ENCODE results near the gene TCF7. TPM values are rescaled to one million over a fixed set of nuclear protein-coding genes. Genes with fewer than 3 reads are reported as not detected.

Gene TCF7
- total RNA-seq, 2 experiments from 2014 or later = 19.2 to 21.9 TPM

GRCh38 chr5:134083517-134083916, 31.0 kb upstream of the TCF7 start:
- peaks cover 3% of the 10 kb centered on the region for H3K36me3 Mint-ChIP-seq (ENCODE audit: low read depth)
- CTCF ChIA-PET = interaction anchor here (2.0 to 2.7 kb wide), 2 partner anchors 17 to 44 kb away, joined by 8 read pairs; no protein-coding TSS in a partner anchor
- no peak for DNase-seq
- peaks cover 31% of the 10 kb centered on the region for H3K27me3 Mint-ChIP-seq
- peaks cover 25% of the 10 kb centered on the region for H3K4me1 Mint-ChIP-seq
- POLR2A ChIA-PET = no interaction called here
- no peak overlapping the region for H3K27ac Mint-ChIP-seq
- H3K4me3 Mint-ChIP-seq = no peak overlapping the region
- H3K9me3 Mint-ChIP-seq = no peaks in the 10 kb centered on the region

- peaks cover 24% of the 10 kb centered on the region for H3K4me1 Mint-ChIP-seq
- H3K4me3 Mint-ChIP-seq = no peak overlapping the region
- no peaks in the 10 kb centered on the region for H3K9me3 Mint-ChIP-seq
- no peak overlapping the region for H3K27ac Mint-ChIP-seq
- CTCF ChIA-PET = interaction anchor here (2.0 to 2.7 kb wide), 2 partner anchors 17 to 44 kb away, joined by 8 read pairs; no protein-coding TSS in a partner anchor
- POLR2A ChIA-PET = no interaction called here
- peaks cover 36% of the 10 kb centered on the region for H3K27me3 Mint-ChIP-seq
- H3K36me3 Mint-ChIP-seq (ENCODE audit: low read depth) = peaks cover 3% of the 10 kb centered on the region
- no peak for DNase-seq
These were observed 30.4 kb upstream of the TCF7 start for GRCh38 chr5:134084022-134084565.

- H3K27me3 Mint-ChIP-seq = peaks cover 35% of the 10 kb centered on the region
- ChIA-PET POLR2A (no interaction called here), CTCF (interaction anchor here (2.0 to 2.7 kb wide), 2 partner anchors 16 to 45 kb away, joined by 8 read pairs; no protein-coding TSS in a partner anchor)
- no peak for DNase-seq
- H3K9me3 Mint-ChIP-seq = no peaks in the 10 kb centered on the region
- H3K27ac Mint-ChIP-seq = no peak overlapping the region
- peaks cover 19% of the 10 kb centered on the region for H3K4me1 Mint-ChIP-seq
- no peaks in the 10 kb centered on the region for H3K36me3 Mint-ChIP-seq (ENCODE audit: low read depth)
- no peak overlapping the region for H3K4me3 Mint-ChIP-seq
These were observed 29.9 kb upstream of the TCF7 start for GRCh38 chr5:134084570-134084969.

- POLR2A ChIA-PET = interaction anchor here (0.9 kb wide), 1 partner anchor 91 kb away, joined by 3 read pairs; no protein-coding TSS in a partner anchor
- Mint-ChIP-seq H3K4me1 (peaks cover 18% of the 10 kb centered on the region), H3K36me3 (ENCODE audit: low read depth) (no peaks in the 10 kb centered on the region), H3K4me3 (no peak overlapping the region), H3K27ac (no peak overlapping the region), H3K9me3 (no peaks in the 10 kb centered on the region), H3K27me3 (peaks cover 41% of the 10 kb centered on the region)
- CTCF ChIA-PET = interaction anchor here (0.7 to 2.7 kb wide), 3 partner anchors 15 to 1132 kb away, joined by 3 to 8 read pairs (median 8); no protein-coding TSS in a partner anchor
- no peak for DNase-seq
These were observed 29.1 kb upstream of the TCF7 start for GRCh38 chr5:134085411-134085810.

DNA sequence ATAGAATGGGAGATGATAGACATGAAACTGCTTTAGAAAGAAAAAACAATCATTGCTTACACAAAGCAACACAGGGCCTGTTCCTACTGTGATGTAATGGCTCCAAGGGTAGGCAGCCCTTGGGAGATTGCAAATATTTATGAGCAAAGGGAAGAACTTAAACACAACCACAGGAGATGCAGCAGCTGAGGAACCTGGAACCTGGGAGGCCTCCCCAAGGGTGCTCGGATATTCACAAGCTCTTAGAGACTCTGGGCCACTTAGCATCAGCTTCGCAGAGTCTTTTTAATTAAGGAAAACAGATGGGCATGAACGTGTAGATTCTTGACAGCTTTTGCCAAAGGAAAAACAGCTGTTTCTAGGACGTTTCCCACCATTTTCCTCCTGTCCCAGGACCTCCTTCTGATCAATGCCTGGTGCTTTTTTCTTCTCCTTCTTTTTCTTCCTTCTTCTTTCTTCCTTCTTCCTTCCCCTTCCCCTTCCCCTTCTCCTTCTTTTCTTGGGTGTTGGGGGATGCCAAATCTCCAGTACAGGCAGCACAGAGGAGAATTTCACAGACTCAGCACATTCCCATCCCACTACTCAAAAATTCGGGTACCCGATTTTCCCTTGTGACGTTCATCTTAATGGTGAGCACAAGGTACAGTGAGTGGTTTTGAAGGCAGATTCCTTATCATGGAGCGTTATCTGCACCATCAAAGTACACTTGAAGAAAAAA, 28.1 kb upstream of the TCF7 start:
- H3K27ac Mint-ChIP-seq = no peak overlapping the region
- H3K27me3 Mint-ChIP-seq = peaks cover 50% of the 10 kb centered on the region
- ChIA-PET CTCF (interaction anchor here (0.7 to 2.7 kb wide), 3 partner anchors 14 to 1133 kb away, joined by 3 to 8 read pairs (median 3); no protein-coding TSS in a partner anchor), POLR2A (interaction anchor here (0.9 kb wide), 1 partner anchor 90 kb away, joined by 3 read pairs; no protein-coding TSS in a partner anchor)
- peaks cover 23% of the 10 kb centered on the region for H3K4me1 Mint-ChIP-seq
- H3K36me3 Mint-ChIP-seq (ENCODE audit: low read depth) = no peaks in the 10 kb centered on the region
- no peaks in the 10 kb centered on the region for H3K9me3 Mint-ChIP-seq
- no peak for DNase-seq
- no peak overlapping the region for H3K4me3 Mint-ChIP-seq

DNA sequence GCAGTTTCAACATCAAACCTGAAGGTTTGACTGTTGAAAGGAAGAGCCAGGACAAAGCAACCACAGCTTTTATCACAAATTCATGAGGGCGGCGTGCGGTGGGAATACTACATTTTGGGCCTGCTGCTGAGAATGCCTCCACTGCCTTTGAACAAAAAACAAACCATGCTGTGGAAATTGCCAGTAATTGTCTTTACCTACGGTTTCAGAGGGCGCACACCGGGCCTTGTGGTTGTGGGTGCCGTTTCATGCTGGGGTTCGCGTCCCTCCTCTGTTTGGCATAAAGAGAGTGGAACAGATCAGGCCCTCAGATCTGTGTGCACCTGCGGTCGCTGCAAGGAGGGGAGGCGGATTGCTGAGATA, 27.6 kb upstream of the TCF7 start:
- CTCF ChIA-PET = interaction anchor here (0.7 to 2.2 kb wide), 2 partner anchors 14 to 53 kb away, joined by 3 to 11 read pairs; no protein-coding TSS in a partner anchor
- POLR2A ChIA-PET = no interaction called here
- H3K4me3 Mint-ChIP-seq = no peak overlapping the region
- peak overlapping the region; percentile 49 for H3K27ac Mint-ChIP-seq
- peaks cover 55% of the 10 kb centered on the region for H3K27me3 Mint-ChIP-seq
- peaks cover 23% of the 10 kb centered on the region for H3K4me1 Mint-ChIP-seq
- H3K9me3 Mint-ChIP-seq = no peaks in the 10 kb centered on the region
- peak; percentile 46 for DNase-seq
- no peaks in the 10 kb centered on the region for H3K36me3 Mint-ChIP-seq (ENCODE audit: low read depth)

GRCh38 chr5:134088291-134088690, 26.2 kb upstream of the TCF7 start:
- CTCF ChIA-PET = interaction anchor here (2.0 to 2.2 kb wide), 2 partner anchors 13 to 49 kb away, joined by 6 to 11 read pairs; no protein-coding TSS in a partner anchor
- peaks cover 62% of the 10 kb centered on the region for H3K27me3 Mint-ChIP-seq
- POLR2A ChIA-PET = interaction anchor here (1.8 kb wide), 1 partner anchor 9 kb away, joined by 4 read pairs; no protein-coding TSS in a partner anchor

GRCh38 chr5:134088994-134089560, 25.4 kb upstream of the TCF7 start:
- no peak for DNase-seq
- Mint-ChIP-seq H3K4me3 (no peak overlapping the region), H3K4me1 (peaks cover 23% of the 10 kb centered on the region), H3K27ac (no peak overlapping the region), H3K36me3 (ENCODE audit: low read depth) (no peaks in the 10 kb centered on the region), H3K27me3 (peaks cover 62% of the 10 kb centered on the region), H3K9me3 (no peaks in the 10 kb centered on the region)
- POLR2A ChIA-PET = interaction anchor here (1.8 kb wide), 1 partner anchor 9 kb away, joined by 4 read pairs; no protein-coding TSS in a partner anchor
- CTCF ChIA-PET = interaction anchor here (2.0 to 2.2 kb wide), 2 partner anchors 12 to 49 kb away, joined by 6 to 11 read pairs; no protein-coding TSS in a partner anchor

More at GRCh38 chr5:134088291-134088690, 26.2 kb upstream of the TCF7 start:
- Mint-ChIP-seq H3K27ac (no peak overlapping the region), H3K36me3 (ENCODE audit: low read depth) (no peaks in the 10 kb centered on the region), H3K4me3 (no peak overlapping the region), H3K9me3 (no peaks in the 10 kb centered on the region), H3K4me1 (peaks cover 23% of the 10 kb centered on the region)
- DNase-seq = no peak

- ChIA-PET POLR2A (interaction anchor here (1.0 kb wide), 1 partner anchor 86 kb away, joined by 4 read pairs; the partner anchor contains the start of gene VDAC1), CTCF (no interaction called here)
- H3K27me3 Mint-ChIP-seq = peaks cover 58% of the 10 kb centered on the region
- H3K36me3 Mint-ChIP-seq (ENCODE audit: low read depth) = no peaks in the 10 kb centered on the region
- no peaks in the 10 kb centered on the region for H3K9me3 Mint-ChIP-seq
- DNase-seq = no peak
- no peak overlapping the region for H3K27ac Mint-ChIP-seq
- H3K4me1 Mint-ChIP-seq = peaks cover 23% of the 10 kb centered on the region
- H3K4me3 Mint-ChIP-seq = no peak overlapping the region
These were observed 24.0 kb upstream of the TCF7 start for GRCh38 chr5:134090522-134090921.

- ChIA-PET POLR2A (no interaction called here), CTCF (interaction anchor here (0.6 kb wide), 1 partner anchor 64 kb away, joined by 3 read pairs; no protein-coding TSS in a partner anchor)
- no peak for DNase-seq
- H3K27me3 Mint-ChIP-seq = peaks cover 56% of the 10 kb centered on the region
- H3K36me3 Mint-ChIP-seq (ENCODE audit: low read depth) = no peaks in the 10 kb centered on the region
- H3K9me3 Mint-ChIP-seq = no peaks in the 10 kb centered on the region
- no peak overlapping the region for H3K4me3 Mint-ChIP-seq
- no peak overlapping the region for H3K27ac Mint-ChIP-seq
- peaks cover 19% of the 10 kb centered on the region for H3K4me1 Mint-ChIP-seq
These were observed 22.8 kb upstream of the TCF7 start for GRCh38 chr5:134091626-134092121.

GRCh38 chr5:134092875-134093274, 21.6 kb upstream of the TCF7 start:
- H3K4me3 Mint-ChIP-seq = no peak overlapping the region
- no peak overlapping the region for H3K27ac Mint-ChIP-seq
- peaks cover 11% of the 10 kb centered on the region for H3K4me1 Mint-ChIP-seq
- H3K36me3 Mint-ChIP-seq (ENCODE audit: low read depth) = no peaks in the 10 kb centered on the region
- H3K27me3 Mint-ChIP-seq = peaks cover 61% of the 10 kb centered on the region
- no peaks in the 10 kb centered on the region for H3K9me3 Mint-ChIP-seq
- DNase-seq = no peak
- ChIA-PET CTCF (no interaction called here), POLR2A (no interaction called here)

GRCh38 chr5:134093351-134093750, 21.1 kb upstream of the TCF7 start:
- Mint-ChIP-seq H3K27ac (no peak overlapping the region), H3K36me3 (ENCODE audit: low read depth) (no peaks in the 10 kb centered on the region), H3K9me3 (no peaks in the 10 kb centered on the region), H3K27me3 (peaks cover 64% of the 10 kb centered on the region), H3K4me1 (peaks cover 11% of the 10 kb centered on the region), H3K4me3 (no peak overlapping the region)
- DNase-seq = no peak
- CTCF ChIA-PET = interaction anchor here (1.3 kb wide), 1 partner anchor 54 kb away, joined by 4 read pairs; no protein-coding TSS in a partner anchor
- POLR2A ChIA-PET = no interaction called here

- Mint-ChIP-seq H3K27ac (no peak overlapping the region), H3K36me3 (ENCODE audit: low read depth) (no peaks in the 10 kb centered on the region), H3K27me3 (peaks cover 68% of the 10 kb centered on the region), H3K4me3 (no peak overlapping the region), H3K9me3 (no peaks in the 10 kb centered on the region), H3K4me1 (peaks cover 10% of the 10 kb centered on the region)
- ChIA-PET CTCF (interaction anchor here (0.9 kb wide), 1 partner anchor 45 kb away, joined by 3 read pairs; no protein-coding TSS in a partner anchor), POLR2A (no interaction called here)
- no peak for DNase-seq
These were observed 19.2 kb upstream of the TCF7 start for GRCh38 chr5:134095293-134095692.
